ENCODE data around the gene ZNF689.

ZNF689 gene

GRCh38 chr16:30619638-30620037 lies 9.4 kb upstream of the ZNF689 start:
- Histone ChIP-seq H3K27me3 (ENCODE audit: insufficient read depth, low read length) (no peaks in the 10 kb centered on the region), H3K4me1 (ENCODE audit: control insufficient read depth in 1 of 2, insufficient read depth in 2 of 2, low read length in 2 of 2) (no peaks in the 10 kb centered on the region), H2BK12ac (ENCODE audit: low read length) (no peak overlapping the region), H2AK5ac (ENCODE audit: low read length) (no peak overlapping the region), H2BK5ac (ENCODE audit: low read depth, low read length, poor library complexity) (no peak overlapping the region), H3K9me3 (ENCODE audit: insufficient read depth, low read depth, low read length) (peaks cover 16% of the 10 kb centered on the region), H2AFZ (ENCODE audit: insufficient read depth, low read length, poor library complexity) (no peak overlapping the region), H4K91ac (ENCODE audit: low read depth, low read length) (no peak overlapping the region), H4K12ac (ENCODE audit: low read depth, low read length) (no peak overlapping the region), H3K4me2 (ENCODE audit: low read length) (no peak overlapping the region), H3K23ac (ENCODE audit: low read length) (no peak overlapping the region), H3K9ac (ENCODE audit: low read length) (no peak overlapping the region), H4K8ac (ENCODE audit: low read depth, low read length) (no peak overlapping the region), H3K18ac (ENCODE audit: low read length) (no peak overlapping the region), H3K36me3 (ENCODE audit: control insufficient read depth in 1 of 2, insufficient read depth in 2 of 2, low read length in 2 of 2) (no peaks in the 10 kb centered on the region), H3K27ac (ENCODE audit: low read depth, low read length) (no peak overlapping the region), H3K4me3 (ENCODE audit: low read depth, low read length) (no peak overlapping the region), H2BK120ac (ENCODE audit: insufficient read depth, low read length, poor library complexity) (no peak overlapping the region), H3K4ac (ENCODE audit: low read depth, low read length) (no peak overlapping the region), H3K79me2 (ENCODE audit: control insufficient read depth, insufficient read depth, low read length, poor library complexity) (no peaks in the 10 kb centered on the region), H3K14ac (ENCODE audit: low read length) (no peak overlapping the region), H3K79me1 (ENCODE audit: low read length) (no peaks in the 10 kb centered on the region)
- WGBS (ENCODE audit: extremely low coverage, insufficient coverage, insufficient read length) = no CpG with 5 or more reads among the region's 5 CpGs
- no peak for DNase-seq

- Histone ChIP-seq H3K27ac (ENCODE audit: low read depth, low read length) (no peak overlapping the region), H2BK12ac (ENCODE audit: low read length) (no peak overlapping the region), H3K9me3 (ENCODE audit: insufficient read depth, low read depth, low read length) (peaks cover 12% of the 10 kb centered on the region), H3K14ac (ENCODE audit: low read length) (no peak overlapping the region), H3K36me3 (ENCODE audit: control insufficient read depth in 1 of 2, insufficient read depth in 2 of 2, low read length in 2 of 2) (no peaks in the 10 kb centered on the region), H4K8ac (ENCODE audit: low read depth, low read length) (no peak overlapping the region), H3K4me1 (ENCODE audit: control insufficient read depth in 1 of 2, insufficient read depth in 2 of 2, low read length in 2 of 2) (no peaks in the 10 kb centered on the region), H3K27me3 (ENCODE audit: insufficient read depth, low read length) (no peaks in the 10 kb centered on the region), H3K4me2 (ENCODE audit: low read length) (no peak overlapping the region), H3K18ac (ENCODE audit: low read length) (no peak overlapping the region), H2AFZ (ENCODE audit: insufficient read depth, low read length, poor library complexity) (no peak overlapping the region), H3K79me1 (ENCODE audit: low read length) (no peaks in the 10 kb centered on the region), H3K9ac (ENCODE audit: low read length) (peak overlapping the region; percentile 61), H4K91ac (ENCODE audit: low read depth, low read length) (no peak overlapping the region), H2BK5ac (ENCODE audit: low read depth, low read length, poor library complexity) (no peak overlapping the region), H3K4ac (ENCODE audit: low read depth, low read length) (no peak overlapping the region), H3K23ac (ENCODE audit: low read length) (no peak overlapping the region), H4K12ac (ENCODE audit: low read depth, low read length) (no peak overlapping the region), H3K4me3 (ENCODE audit: low read depth, low read length) (no peak overlapping the region), H2AK5ac (ENCODE audit: low read length) (no peak overlapping the region), H2BK120ac (ENCODE audit: insufficient read depth, low read length, poor library complexity) (no peak overlapping the region), H3K79me2 (ENCODE audit: control insufficient read depth, insufficient read depth, low read length, poor library complexity) (no peaks in the 10 kb centered on the region)
- WGBS (ENCODE audit: extremely low coverage, insufficient coverage, insufficient read length) = no CpG with 5 or more reads among the region's 4 CpGs
- no peak for DNase-seq
These were observed 9.0 kb upstream of the ZNF689 start for GRCh38 chr16:30619202-30619601.

- Histone ChIP-seq H3K23ac (ENCODE audit: low read length) (no peak overlapping the region), H2BK12ac (ENCODE audit: low read length) (no peak overlapping the region), H4K91ac (ENCODE audit: low read depth, low read length) (no peak overlapping the region), H2AK5ac (ENCODE audit: low read length) (no peak overlapping the region), H3K36me3 (ENCODE audit: control insufficient read depth in 1 of 2, insufficient read depth in 2 of 2, low read length in 2 of 2) (no peaks in the 10 kb centered on the region), H3K4me1 (ENCODE audit: control insufficient read depth in 1 of 2, insufficient read depth in 2 of 2, low read length in 2 of 2) (no peaks in the 10 kb centered on the region), H3K4ac (ENCODE audit: low read depth, low read length) (no peak overlapping the region), H3K27me3 (ENCODE audit: insufficient read depth, low read length) (no peaks in the 10 kb centered on the region), H2AFZ (ENCODE audit: insufficient read depth, low read length, poor library complexity) (no peak overlapping the region), H3K14ac (ENCODE audit: low read length) (no peak overlapping the region), H3K4me2 (ENCODE audit: low read length) (no peak overlapping the region), H2BK5ac (ENCODE audit: low read depth, low read length, poor library complexity) (no peak overlapping the region), H4K8ac (ENCODE audit: low read depth, low read length) (no peak overlapping the region), H3K9me3 (ENCODE audit: insufficient read depth, low read depth, low read length) (peaks cover 9% of the 10 kb centered on the region), H3K18ac (ENCODE audit: low read length) (no peak overlapping the region), H3K9ac (ENCODE audit: low read length) (no peak overlapping the region), H4K12ac (ENCODE audit: low read depth, low read length) (no peak overlapping the region), H2BK120ac (ENCODE audit: insufficient read depth, low read length, poor library complexity) (no peak overlapping the region), H3K4me3 (ENCODE audit: low read depth, low read length) (peak overlapping the region; percentile 26), H3K79me1 (ENCODE audit: low read length) (no peaks in the 10 kb centered on the region), H3K79me2 (ENCODE audit: control insufficient read depth, insufficient read depth, low read length, poor library complexity) (no peaks in the 10 kb centered on the region), H3K27ac (ENCODE audit: low read depth, low read length) (no peak overlapping the region)
- DNase-seq = peak in 1 of 2 donors; percentile 40
- no CpG with 5 or more reads among the region's 12 CpGs for WGBS (ENCODE audit: extremely low coverage, insufficient coverage, insufficient read length)
These were observed 5.3 kb upstream of the ZNF689 start for GRCh38 chr16:30615358-30616091.

- Histone ChIP-seq H2AFZ (ENCODE audit: insufficient read depth, low read length, poor library complexity) (peak overlapping the region; percentile 12), H3K27ac (ENCODE audit: low read depth, low read length) (peak overlapping the region; percentile 60), H3K4me3 (ENCODE audit: low read depth, low read length) (peak overlapping the region; percentile 81), H4K91ac (ENCODE audit: low read depth, low read length) (peak overlapping the region; percentile 84), H3K36me3 (ENCODE audit: control insufficient read depth in 1 of 2, insufficient read depth in 2 of 2, low read length in 2 of 2) (peaks cover 14 to 17% of the 10 kb centered on the region in 2 experiments), H3K79me2 (ENCODE audit: control insufficient read depth, insufficient read depth, low read length, poor library complexity) (peaks cover 5% of the 10 kb centered on the region), H3K14ac (ENCODE audit: low read length) (peak overlapping the region; percentile 67), H2BK12ac (ENCODE audit: low read length) (no peak overlapping the region), H3K4me1 (ENCODE audit: control insufficient read depth in 1 of 2, insufficient read depth in 2 of 2, low read length in 2 of 2) (no peaks in the 10 kb centered on the region), H3K23ac (ENCODE audit: low read length) (no peak overlapping the region), H3K79me1 (ENCODE audit: low read length) (peaks cover 5% of the 10 kb centered on the region), H3K18ac (ENCODE audit: low read length) (peak overlapping the region; percentile 36), H4K8ac (ENCODE audit: low read depth, low read length) (peak overlapping the region; percentile 83), H3K4me2 (ENCODE audit: low read length) (peak overlapping the region; percentile 64), H2AK5ac (ENCODE audit: low read length) (peak overlapping the region; percentile 3), H2BK5ac (ENCODE audit: low read depth, low read length, poor library complexity) (peak overlapping the region; percentile 65), H2BK120ac (ENCODE audit: insufficient read depth, low read length, poor library complexity) (peak overlapping the region; percentile 65), H4K12ac (ENCODE audit: low read depth, low read length) (peak overlapping the region; percentile 15), H3K9ac (ENCODE audit: low read length) (peak overlapping the region; percentile 83), H3K4ac (ENCODE audit: low read depth, low read length) (peak overlapping the region; percentile 41), H3K9me3 (ENCODE audit: insufficient read depth, low read depth, low read length) (peaks cover 2% of the 10 kb centered on the region), H3K27me3 (ENCODE audit: insufficient read depth, low read length) (no peaks in the 10 kb centered on the region)
- no CpG with 5 or more reads among the region's 40 CpGs for WGBS (ENCODE audit: extremely low coverage, insufficient coverage, insufficient read length)
- DNase-seq = peak; percentile 7 to 48
These were observed 925 bp downstream of the ZNF689 start for GRCh38 chr16:30609002-30609925.
